ENCODE measurements around the gene KYAT1. TPM values are rescaled to one million over a fixed set of nuclear protein-coding genes. Genes with fewer than 3 reads are reported as not detected.

Gene KYAT1
- total RNA-seq, 1 donor from 2014 or later = 21.7 TPM

GRCh38 chr9:128785427-128785826, 96.3 kb downstream of the KYAT1 start:
- Histone ChIP-seq H3K4me3 (no peak overlapping the region), H3K4me1 (peaks cover 7% of the 10 kb centered on the region), H4K20me1 (ENCODE audit: low read depth) (no peaks in the 10 kb centered on the region), H3K9ac (no peak overlapping the region), H3F3A (ENCODE audit: low read depth) (peaks cover 19% of the 10 kb centered on the region), H3K9me3 (ENCODE audit: low read depth) (no peaks in the 10 kb centered on the region), H3K27ac (no peak overlapping the region), H2AFZ (replicated peaks) (no peak overlapping the region), H3K4me2 (no peak overlapping the region), H3K36me3 (no peaks in the 10 kb centered on the region), H3K79me2 (ENCODE audit: low read depth) (peaks cover 13% of the 10 kb centered on the region), H3K27me3 (no peaks in the 10 kb centered on the region)
- no peaks in the 10 kb centered on the region for H3K27me3 Mint-ChIP-seq (ENCODE audit: insufficient read depth, low read depth)
- TF ChIP-seq EZH2 (IDR thresholded peaks at IDR 0.05) (no peak), CTCF (IDR thresholded peaks at IDR 0.05) (no peak), EZH2phosphoT487 (IDR thresholded peaks at IDR 0.05) (no peak)
- no peak overlapping the region for H3K4me3 Mint-ChIP-seq
- H3K4me1 Mint-ChIP-seq = peaks cover 11% of the 10 kb centered on the region
- H3K9me3 Mint-ChIP-seq = peaks cover 5% of the 10 kb centered on the region
- H3K36me3 Mint-ChIP-seq = peaks cover 3% of the 10 kb centered on the region
- DNase-seq (ENCODE audit: low spot score) = no peak
- H3K27ac Mint-ChIP-seq = no peak overlapping the region

Other genes with a start within 250 kb of the KYAT1 start
- 45.9 and 141 TPM in 2 replicates for gene DYNC2I2, start 225.1 kb downstream of the KYAT1 start, total RNA-seq (ENCODE audit: low replicate concordance)
- gene SET, start 192.7 kb downstream of the KYAT1 start, total RNA-seq (ENCODE audit: low replicate concordance) = 930 and 1,683 TPM in 2 replicates
- 4.4 and 16.1 TPM in 2 replicates for gene PKN3, start 179.4 kb downstream of the KYAT1 start, total RNA-seq (ENCODE audit: low replicate concordance)
- gene ZDHHC12, start 157.8 kb downstream of the KYAT1 start, total RNA-seq (ENCODE audit: low replicate concordance) = 16.8 and 53.9 TPM in 2 replicates
- gene ZER1, start 110.0 kb downstream of the KYAT1 start, total RNA-seq (ENCODE audit: low replicate concordance) = 14.7 and 28.2 TPM in 2 replicates
- gene TBC1D13, start 94.7 kb downstream of the KYAT1 start, total RNA-seq (ENCODE audit: low replicate concordance) = 17.1 and 19.0 TPM in 2 replicates
- gene ENDOG, start 63.5 kb downstream of the KYAT1 start, total RNA-seq (ENCODE audit: low replicate concordance) = 3.2 and 9.1 TPM in 2 replicates
- gene SPOUT1, start 52.2 kb downstream of the KYAT1 start, total RNA-seq (ENCODE audit: low replicate concordance) = 17.2 and 50.1 TPM in 2 replicates
- 17.1 and 42.8 TPM in 2 replicates for gene LRRC8A, start 183 bp upstream of the KYAT1 start, total RNA-seq (ENCODE audit: low replicate concordance)
- 15.2 and 19.0 TPM in 2 replicates for gene PHYHD1, start 39.0 kb upstream of the KYAT1 start, total RNA-seq (ENCODE audit: low replicate concordance)
- 8.2 and 16.8 TPM in 2 replicates for gene DOLK, start 65.7 kb upstream of the KYAT1 start, total RNA-seq (ENCODE audit: low replicate concordance)
- 66.7 and 80.0 TPM in 2 replicates for gene NUP188, start 65.7 kb upstream of the KYAT1 start, total RNA-seq (ENCODE audit: low replicate concordance)
- 45.7 and 98.8 TPM in 2 replicates for gene SH3GLB2, start 146.4 kb upstream of the KYAT1 start, total RNA-seq (ENCODE audit: low replicate concordance)
- gene MIGA2, start 154.7 kb upstream of the KYAT1 start, total RNA-seq (ENCODE audit: low replicate concordance) = 10.8 and 39.1 TPM in 2 replicates
- 25.1 and 39.0 TPM in 2 replicates for gene DOLPP1, start 199.2 kb upstream of the KYAT1 start, total RNA-seq (ENCODE audit: low replicate concordance)
- 10.1 and 19.3 TPM in 2 replicates for gene CRAT, start 228.8 kb upstream of the KYAT1 start, total RNA-seq (ENCODE audit: low replicate concordance)
- gene PTPA, start 229.5 kb upstream of the KYAT1 start, total RNA-seq (ENCODE audit: low replicate concordance) = 82.4 and 133 TPM in 2 replicates